GM21717 (cell line): ENCODE data around the gene SIX6.
"Not testable (repeated sequence)": the region's sequence is repeated elsewhere in the genome, so short reads cannot be mapped to it uniquely, and the experiment has no call there.

ENCODE experiments used
- ATAC-seq: cut with Tn5 transposase; IDR thresholded peaks from one replicate; pipeline ENCODE4 v1.9.1; 2021; ENCODE audit warnings: mild to moderate bottlenecking, moderate library complexity; ENCODE audit not compliant: unreplicated experiment

The SIX6 gene

DNA sequence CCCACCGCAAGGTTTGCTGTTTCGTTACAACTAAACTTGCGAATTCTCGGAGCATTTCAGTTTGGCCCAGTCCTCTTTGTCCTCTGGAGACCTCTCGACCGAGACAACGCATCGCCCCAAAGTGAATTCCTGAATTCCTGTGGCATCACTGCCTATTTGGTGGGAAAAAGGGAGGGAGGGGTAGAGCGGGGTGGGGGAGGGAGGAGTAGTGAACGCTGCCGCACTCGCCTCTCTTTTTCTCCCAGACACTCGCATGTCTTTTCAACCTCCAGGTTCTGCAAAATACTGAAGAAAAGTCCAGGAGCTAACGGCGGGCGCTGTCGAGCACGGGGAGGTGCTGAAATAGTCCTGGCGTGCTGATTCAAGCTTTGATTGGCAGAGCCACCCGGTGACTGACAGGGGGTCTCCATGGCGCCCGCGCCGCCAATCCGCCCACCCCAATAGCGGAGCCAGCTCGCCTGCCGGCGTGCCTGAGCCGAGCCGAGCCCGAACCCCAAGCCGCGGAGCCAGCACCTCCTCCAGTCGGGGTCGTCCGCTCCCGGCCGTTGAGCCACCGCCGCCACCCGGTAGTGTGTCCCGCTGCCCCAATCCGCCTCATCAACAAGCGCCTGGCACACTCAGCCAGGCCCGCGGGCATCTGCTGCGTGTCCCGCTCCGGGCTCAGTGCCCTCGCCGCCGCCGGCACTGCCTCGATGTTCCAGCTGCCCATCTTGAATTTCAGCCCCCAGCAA is at the start of gene SIX6:
SIX6 (plus strand) TSS at position 440 of the 731 bp plus-strand sequence; CDS start at position 693, 253 bp downstream.
- ATAC-seq = no peak

DNA sequence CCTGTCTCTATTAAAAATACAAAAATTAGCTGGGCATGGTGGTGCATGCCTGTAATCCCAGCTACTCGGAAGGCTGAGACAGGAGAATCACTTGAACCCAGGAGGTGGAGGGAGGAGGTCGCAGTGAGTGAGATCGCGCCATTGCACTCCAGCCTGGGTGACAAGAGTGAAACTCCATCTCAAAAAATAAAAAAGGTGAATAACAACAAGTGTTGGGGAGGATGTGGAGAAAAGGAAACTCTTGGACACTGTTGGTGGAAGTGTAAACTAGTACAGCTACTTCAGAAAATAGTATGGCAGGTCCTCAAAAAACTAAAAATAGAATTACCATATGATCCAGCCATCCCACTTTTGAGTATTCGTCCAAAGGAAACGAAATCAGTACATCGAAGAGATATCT is 28.7 kb upstream of the SIX6 start:
- ATAC-seq = not testable (repeated sequence)

DNA sequence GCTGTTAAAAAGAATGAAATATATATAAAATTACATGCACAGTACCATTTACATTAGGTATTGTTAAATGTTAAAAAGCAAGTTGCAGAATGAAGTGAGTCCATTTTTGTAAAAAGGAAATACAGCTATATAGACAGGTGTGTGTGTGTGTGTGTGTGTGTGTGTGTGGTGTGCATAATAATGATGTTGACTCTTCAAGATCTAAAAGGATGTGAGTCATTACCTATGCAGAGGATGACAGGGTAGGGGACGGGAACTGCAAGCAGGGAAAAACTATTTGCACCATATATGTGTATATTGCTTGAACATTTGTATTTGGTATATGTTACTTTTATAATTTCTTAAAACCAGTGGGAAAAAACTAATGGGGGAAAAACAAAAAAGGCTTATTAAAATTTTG is 26.2 kb upstream of the SIX6 start:
- no peak for ATAC-seq

DNA sequence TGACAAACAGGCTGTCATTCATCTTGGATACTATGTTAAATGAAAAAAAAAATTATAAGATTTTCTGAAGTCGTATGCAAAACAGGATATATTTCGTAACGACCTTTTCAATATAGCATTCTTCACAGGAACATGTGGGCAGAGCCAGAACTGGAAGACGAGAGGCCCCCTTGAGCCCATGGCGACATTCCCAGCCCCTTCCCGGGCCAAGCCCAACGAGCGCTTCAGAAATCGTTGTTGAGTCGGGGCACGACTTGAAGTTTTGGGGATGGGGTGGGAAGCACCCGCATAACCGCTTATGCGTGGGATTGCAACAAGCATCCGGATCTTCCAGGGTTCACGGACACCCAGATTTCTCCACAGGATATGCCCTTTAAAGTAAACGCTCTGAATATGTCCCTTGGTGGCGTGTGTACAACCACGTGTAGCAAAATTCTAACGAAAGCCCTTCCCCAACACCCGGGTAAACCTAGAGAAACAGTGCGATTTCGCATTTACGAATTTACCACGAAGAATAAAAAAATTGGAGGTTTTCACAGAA is 23.8 kb upstream of the SIX6 start:
- no peak for ATAC-seq

DNA sequence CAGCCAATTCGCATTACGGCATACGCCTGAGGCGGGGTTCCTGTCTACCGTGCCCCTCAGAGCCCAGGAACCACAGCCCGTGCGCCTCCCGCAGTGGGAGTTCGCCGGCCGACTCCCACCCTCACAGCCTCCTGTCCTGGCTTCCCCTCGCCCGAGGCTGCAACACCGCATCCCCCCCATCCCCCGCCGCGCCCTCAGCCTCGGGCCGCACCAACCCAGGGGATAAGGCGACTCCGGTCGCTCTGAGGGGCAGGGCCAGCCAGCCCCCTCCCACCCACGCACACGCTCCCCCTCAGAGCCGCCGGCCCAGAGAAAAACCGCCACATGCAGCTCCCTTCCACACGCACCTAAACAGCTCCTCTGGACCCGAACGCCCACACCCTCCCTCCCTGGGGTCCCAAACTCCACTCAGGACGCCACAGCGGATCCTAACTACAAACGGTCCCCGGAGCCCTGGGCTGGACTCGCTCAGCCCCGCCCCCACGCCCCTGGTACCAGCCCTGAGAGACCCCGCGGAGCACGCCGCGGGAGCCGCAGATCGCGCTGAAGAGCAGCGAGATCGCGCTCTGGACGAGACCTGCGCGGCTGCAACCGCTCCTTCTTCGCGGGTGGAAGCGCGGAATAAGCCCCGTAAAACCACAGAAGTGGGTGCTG is 23.2 kb upstream of the SIX6 start, which contains the start of gene C14orf39:
C14orf39 (minus strand) TSS at position 466 of the 654 bp plus-strand sequence. CDS start 985 bp downstream, outside the sequence.
- ATAC-seq = no peak

DNA sequence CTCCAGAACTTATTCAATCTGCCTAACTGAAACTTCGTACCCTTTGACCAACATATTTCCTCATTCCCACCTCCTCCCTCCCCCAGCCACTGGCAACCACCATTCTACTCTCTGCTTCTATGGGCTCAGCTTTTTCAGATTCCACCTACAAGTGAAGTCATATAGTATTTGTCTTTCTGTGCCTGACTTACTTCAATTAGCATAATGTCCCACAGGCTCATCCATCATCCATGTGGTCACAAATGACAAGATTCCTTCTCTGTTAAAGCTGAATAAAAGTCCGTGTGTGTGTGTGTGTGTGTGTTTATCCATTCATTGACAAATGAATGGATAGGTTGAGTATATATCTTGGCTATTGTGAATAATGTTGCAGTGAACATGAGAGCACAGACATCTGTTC is 21.7 kb upstream of the SIX6 start:
- ATAC-seq = no peak

DNA sequence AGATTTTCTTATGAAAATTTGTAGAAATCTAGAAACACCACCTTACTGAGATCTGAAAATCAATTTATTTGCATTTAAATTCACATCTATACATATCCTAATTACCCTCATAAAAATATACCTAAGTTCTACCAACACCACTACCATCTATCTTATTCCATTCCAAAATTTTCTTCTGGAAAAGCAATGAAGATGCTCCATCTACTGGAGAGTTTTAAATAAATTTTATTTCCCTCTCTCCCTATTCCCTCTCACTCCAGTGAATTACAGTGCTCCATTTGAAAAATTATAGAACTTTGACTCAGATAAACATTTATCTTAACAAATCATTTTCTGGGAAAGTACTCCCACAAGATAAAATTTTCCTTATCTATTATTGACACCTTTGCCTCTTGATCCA is 20.8 kb upstream of the SIX6 start:
- ATAC-seq = no peak

DNA sequence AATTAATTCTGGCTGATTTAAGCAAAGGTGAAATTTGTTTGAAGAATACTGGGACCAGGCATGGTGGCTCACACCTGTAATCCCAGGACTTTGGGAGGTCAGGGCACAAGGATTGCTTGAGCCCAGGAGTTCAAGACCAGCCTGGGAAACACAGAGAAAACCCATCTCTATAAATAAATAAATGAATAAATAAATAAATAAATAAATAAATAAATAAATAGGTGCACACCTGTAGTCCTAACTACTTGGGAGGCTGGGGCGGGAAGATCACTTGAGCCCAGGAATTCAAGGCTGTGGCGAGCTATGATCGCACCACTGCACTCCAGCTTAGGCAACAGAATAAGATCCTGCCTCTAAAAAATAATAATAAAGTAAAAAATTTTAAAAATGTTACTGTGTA is 18.7 kb upstream of the SIX6 start:
- no peak for ATAC-seq

DNA sequence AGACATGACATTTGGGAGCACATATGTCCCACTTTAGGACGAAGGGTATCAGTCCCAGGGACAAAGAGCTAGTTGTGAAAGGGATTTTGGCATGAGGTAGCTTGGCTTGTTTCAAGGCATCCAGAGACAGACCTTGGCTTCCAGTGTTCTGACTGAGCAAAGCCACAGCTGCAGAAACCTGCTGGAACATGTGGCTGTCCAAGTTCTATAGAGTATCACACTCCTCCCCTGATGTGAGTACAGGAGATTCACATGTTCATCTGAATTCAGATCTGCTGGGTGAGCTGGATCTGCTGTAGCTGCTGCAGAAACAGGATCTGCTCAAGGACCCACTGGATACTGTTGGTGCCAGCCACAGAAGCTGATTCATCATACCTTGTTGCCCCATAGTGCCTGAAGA is 13.0 kb upstream of the SIX6 start:
- no peak for ATAC-seq

DNA sequence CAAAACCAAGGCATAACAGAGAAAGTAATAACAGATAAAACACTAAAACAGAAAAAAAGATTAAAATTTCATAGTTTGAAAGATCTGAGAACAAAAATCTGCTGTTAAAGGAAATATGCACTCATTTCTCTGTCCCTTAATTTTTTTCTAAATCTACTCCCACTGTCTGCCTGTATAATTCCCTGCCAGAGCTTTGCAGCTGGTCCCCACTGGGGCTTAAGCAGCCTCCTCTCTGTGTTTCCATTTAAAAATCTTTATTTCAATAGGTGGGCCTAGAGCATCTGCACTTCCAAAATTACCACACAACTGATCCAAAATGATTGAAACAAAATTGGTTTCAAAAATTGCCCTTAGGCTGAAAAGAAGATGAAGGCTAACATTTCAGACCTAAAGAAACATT is 6.4 kb upstream of the SIX6 start:
- ATAC-seq = no peak

DNA sequence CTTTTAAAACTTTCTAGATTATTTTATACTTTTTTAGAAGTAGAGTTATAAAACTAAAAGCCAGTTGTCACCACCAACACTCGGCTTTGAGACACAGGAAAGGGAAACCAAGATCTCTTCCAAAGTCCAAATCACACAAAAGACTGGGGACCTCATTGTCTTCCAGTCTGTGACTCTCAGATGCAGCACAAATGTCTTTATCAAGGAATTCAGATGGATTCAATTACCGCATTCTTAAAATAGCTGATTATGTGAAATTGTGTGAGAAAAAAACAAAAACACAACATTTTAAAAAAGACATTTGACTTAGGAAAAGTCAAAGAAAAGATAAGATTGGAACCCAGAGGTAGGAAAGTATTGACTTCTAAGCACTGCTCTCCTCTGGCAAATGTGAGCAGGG is 3.5 kb upstream of the SIX6 start:
- no peak for ATAC-seq

DNA sequence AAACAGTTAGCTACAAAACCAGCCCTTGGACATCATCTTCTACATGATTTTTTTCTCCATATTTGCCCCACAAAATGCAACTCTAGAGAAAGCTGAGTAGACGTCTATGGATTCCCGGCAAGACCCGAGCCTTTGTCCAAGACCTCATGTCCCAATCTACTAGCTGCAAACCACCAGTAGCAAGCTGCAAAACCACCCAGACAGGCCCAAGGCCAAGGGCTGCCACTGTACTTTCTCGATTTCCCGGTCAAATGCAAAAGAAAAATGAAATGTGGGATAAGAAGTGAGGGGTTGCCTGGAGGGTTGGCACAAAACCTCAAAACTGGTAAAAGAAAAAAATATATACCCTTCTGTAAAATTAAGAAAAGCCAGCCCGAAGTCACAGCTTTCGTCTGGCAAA is 2.9 kb upstream of the SIX6 start:
- no peak for ATAC-seq

DNA sequence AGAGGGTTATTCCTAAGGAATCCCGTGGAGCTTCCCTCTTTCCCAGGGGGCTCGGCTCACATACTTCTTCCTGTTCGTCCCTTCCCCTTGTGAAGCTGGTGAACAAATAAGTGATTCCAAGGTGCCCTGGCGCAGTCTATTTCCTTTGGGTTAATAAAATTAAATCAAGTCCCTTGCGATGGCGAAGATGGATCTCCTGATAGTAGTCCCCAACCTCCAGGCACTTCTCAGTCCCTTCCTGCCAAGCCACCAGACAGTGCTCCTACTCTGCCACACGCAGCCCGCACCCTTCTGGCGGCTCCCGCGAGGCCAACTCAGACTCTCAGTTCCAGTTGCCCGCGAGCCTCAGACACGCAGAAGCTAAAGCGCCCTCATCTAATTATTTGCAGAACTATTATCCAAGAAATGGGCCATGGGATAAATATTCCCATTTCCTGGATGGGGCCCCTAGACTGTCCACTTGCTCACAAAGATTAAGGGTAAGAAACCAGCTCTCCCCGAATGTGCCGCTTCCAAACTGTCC is 2.4 kb upstream of the SIX6 start:
- no peak for ATAC-seq

DNA sequence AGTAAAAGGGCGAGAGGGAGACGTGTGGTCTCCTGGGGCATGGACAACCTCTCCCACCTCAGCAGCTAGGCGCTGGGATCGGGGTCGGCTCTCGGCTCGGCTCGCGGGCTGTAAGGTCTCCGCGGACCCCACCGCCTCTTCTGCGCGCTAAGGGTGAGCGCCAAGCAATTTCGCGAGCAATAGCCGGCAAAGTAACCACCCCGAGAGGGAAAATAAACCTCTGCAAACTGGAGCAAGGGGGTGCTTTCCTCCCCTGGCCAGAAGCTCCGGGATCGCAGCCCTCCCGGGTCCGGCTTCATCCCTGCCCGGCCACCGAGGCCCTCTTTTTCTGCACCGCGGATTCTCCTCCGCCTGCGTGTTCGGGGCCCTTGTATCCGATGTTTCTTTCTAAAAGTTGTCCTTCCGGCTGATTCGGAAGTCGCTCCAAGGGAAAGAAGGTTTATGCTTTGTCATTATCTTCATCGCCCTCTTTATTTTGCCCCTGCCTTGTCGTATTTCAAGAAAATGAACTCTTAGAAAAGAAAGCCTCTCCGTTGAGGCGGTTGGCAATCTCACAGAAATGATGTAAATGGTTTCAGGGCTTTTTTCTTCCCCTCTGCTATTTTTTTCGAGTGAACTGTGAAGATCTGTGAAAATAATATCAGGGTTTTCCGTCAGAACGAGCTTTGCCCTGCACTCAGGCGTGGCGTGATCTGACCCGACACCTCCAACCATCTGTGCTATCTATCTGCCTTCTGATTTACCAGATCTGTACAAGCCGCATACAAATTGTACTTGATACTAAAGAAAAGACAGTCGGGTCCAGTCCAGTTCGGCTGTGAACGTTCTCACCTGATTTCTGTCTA is 1.7 kb upstream of the SIX6 start:
- no peak for ATAC-seq

DNA sequence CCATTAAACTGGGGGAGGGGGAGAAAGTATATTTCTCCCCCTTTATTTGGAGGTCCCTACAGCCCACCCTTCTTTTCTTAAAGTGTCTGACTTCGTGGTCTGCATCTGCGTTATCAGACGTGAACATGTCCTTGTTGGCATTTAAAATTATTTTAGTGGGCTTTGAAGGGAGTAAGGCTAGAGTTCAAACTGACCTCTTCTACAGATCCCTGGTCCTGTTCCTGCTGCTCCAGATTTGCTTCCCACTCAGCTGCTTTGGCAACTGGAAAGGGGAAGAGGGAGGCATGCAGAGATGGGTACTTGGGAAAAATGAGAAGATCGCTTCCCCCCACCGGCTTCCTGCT is 611 bp upstream of the SIX6 start:
- no peak for ATAC-seq

DNA sequence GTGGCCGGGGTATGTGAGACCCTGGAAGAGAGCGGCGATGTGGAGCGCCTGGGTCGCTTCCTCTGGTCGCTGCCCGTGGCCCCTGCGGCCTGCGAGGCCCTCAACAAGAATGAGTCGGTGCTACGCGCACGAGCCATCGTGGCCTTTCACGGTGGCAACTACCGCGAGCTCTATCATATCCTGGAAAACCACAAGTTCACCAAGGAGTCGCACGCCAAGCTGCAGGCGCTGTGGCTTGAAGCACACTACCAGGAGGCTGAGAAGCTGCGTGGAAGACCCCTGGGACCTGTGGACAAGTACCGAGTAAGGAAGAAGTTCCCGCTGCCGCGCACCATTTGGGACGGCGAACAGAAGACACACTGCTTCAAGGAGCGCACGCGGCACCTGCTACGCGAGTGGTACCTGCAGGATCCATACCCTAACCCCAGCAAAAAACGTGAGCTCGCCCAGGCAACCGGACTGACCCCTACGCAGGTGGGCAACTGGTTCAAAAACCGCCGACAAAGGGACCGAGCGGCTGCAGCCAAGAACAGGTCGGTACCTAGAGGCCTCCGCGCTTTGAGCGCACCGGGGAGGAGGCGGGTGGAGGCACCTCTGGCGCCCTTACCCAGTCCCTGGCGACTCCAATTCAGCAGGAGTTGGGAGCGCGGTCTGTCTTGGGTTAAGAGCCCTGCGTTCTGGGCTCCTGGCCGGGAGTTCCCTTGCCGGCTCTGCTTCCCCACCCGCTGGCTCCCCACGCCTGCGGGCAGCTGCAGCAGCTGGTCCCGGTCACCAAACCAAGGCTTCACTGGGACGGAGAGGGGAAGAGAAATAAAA is 700 bp downstream of the SIX6 start:
- no peak for ATAC-seq

DNA sequence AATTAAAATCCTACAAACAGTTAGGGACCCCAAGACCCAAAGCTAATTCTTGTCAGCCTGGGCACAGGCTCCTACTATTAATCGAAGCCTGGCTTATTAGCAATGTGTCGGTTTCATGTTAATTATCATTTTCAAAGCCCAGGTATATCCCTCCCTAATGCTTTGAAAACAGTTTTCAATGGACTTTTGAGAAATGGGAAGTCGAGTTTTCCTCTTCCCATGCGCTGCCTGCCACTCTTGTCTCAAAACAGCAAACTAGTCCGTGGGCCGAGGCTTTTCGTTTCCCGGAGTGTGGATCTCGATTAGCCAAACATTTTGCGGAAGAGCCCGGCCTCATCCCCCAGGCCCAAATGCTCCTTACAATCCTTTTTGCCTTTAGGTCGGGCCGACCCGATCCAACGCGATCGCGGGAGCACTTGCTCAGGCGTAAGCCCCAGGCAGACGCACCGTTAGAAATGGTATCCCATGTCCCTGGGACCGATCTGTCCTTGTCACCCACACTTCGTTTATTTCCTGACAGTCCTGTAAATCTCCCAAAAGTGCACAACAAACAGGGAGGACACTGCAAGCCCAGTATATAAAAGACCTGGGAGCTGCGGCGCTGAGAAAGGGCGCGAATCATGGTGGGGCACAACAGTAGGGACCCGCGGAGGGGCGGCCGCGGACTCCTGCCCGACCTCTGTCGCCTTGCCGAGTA is 1.5 kb downstream of the SIX6 start:
- ATAC-seq = no peak

DNA sequence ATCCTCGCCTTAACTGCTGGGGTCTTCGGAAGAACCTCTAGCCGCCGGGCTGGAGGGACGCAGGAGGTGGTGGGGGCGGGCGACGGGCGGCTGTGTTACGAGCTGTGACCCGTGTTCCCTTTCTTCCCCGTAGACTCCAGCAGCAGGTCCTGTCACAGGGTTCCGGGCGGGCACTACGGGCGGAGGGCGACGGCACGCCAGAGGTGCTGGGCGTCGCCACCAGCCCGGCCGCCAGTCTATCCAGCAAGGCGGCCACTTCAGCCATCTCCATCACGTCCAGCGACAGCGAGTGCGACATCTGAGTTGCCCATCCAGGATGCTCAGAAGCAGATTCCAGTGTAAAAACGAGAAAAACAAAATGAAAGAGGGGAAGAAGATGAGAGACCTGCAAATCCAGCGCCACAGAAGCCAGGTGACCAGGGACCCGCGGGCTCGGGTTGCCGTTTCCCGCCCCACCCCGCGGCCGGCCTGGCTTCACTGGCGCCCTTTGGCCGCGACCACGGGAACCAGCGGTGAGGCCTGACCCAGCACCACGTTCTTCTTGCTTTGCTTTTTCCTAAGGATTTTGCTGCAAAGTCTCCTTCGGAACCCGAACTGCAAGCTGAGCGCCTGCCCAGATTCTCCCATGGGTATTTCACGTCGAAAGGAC is 2.1 kb downstream of the SIX6 start:
- no peak for ATAC-seq

DNA sequence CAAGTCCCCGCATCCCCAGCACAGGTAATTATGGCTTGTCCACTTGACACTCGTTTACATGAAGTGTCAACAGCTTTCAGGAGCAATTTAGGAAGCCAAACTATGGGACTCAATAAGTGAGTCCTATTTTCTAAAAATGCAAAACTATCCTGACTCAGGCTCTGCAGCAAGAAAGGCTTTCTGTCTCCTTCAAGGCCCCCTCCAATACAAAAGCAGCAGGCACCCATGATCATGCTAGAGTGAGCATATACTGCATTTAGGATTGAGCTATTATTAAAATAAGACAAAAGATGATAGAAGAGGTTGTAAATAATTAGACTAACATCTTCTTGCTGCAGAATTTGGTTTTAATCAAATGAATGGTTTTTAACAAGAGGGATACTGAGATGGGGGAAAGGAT is 3.2 kb downstream of the SIX6 start:
- ATAC-seq = no peak
